HEK293T (cell line): Measurements from ENCODE around the gene INO80.

Experiments used
- CTCF ChIA-PET: fragments of 350-600 bp; formaldehyde crosslinking; extraction: SDS; loops from one replicate; lab custom pipeline; 2021; ENCODE audit warnings: antibody characterized with exemption, inconsistent platforms; lab: Yijun Ruan, JAX
- POLR2A ChIA-PET: fragments of 350-600 bp; formaldehyde crosslinking; extraction: SDS; loops from one replicate; lab custom pipeline; 2020; ENCODE audit warnings: antibody characterized with exemption, inconsistent platforms; lab: Yijun Ruan, JAX
- DNase-seq: peaks from one replicate; pipeline ENCODE4 v3.0.0; 2012; ENCODE audit warnings: mixed read lengths; ENCODE audit errors: extremely low spot score
- ARNT ChIP-seq: fragments of 450-650 bp; IDR thresholded peaks from 2 replicates; pipeline ENCODE4 v1.6.1; 2017; ENCODE audit warnings: mild to moderate bottlenecking
- BHLHE40 ChIP-seq: fragments of 450-650 bp; IDR thresholded peaks from 2 replicates; pipeline ENCODE4 v1.6.1; 2016; ENCODE audit warnings: mild to moderate bottlenecking, moderate library complexity, borderline replicate concordance
- CTBP1 ChIP-seq: fragments of 450-650 bp; IDR thresholded peaks from 2 replicates; pipeline ENCODE4 v1.6.1; 2016; ENCODE audit warnings: borderline replicate concordance
- ELF4 ChIP-seq: fragments of 450-650 bp; IDR thresholded peaks from 2 replicates; pipeline ENCODE4 v1.6.1; 2017; ENCODE audit warnings: antibody characterized with exemption
- FOXA1 ChIP-seq: fragments of 450-650 bp; IDR thresholded peaks from 2 replicates; pipeline ENCODE4 v1.6.1; 2016; ENCODE audit warnings: mild to moderate bottlenecking
- FOXK2 ChIP-seq: fragments of 450-650 bp; IDR thresholded peaks from 2 replicates; pipeline ENCODE4 v1.6.1; 2016; ENCODE audit warnings: mild to moderate bottlenecking
- FOXM1 ChIP-seq: fragments of 450-650 bp; IDR thresholded peaks from 2 replicates; pipeline ENCODE4 v1.6.1; 2017; ENCODE audit warnings: mild to moderate bottlenecking, borderline replicate concordance
- HDGF ChIP-seq: fragments of 450-650 bp; IDR thresholded peaks from 2 replicates; pipeline ENCODE4 v1.6.1; 2017; ENCODE audit warnings: antibody characterized with exemption, borderline replicate concordance
- L3MBTL2 ChIP-seq: fragments of 450-650 bp; conservative IDR thresholded peaks from 2 replicates; pipeline ENCODE4 v1.6.1; 2016; ENCODE audit warnings: mild to moderate bottlenecking
- LEF1 ChIP-seq: fragments of 450-650 bp; IDR thresholded peaks from 2 replicates; pipeline ENCODE4 v1.6.1; 2017; ENCODE audit warnings: mild to moderate bottlenecking, borderline replicate concordance
- NFRKB ChIP-seq: fragments of 450-650 bp; IDR thresholded peaks from 2 replicates; pipeline ENCODE4 v1.6.1; 2016; ENCODE audit warnings: mild to moderate bottlenecking, moderate library complexity
- PKNOX1 ChIP-seq: fragments of 450-650 bp; IDR thresholded peaks from 2 replicates; pipeline ENCODE4 v1.6.1; 2016
- SP1 ChIP-seq: fragments of 450-650 bp; IDR thresholded peaks from 2 replicates; pipeline ENCODE4 v1.6.1; 2017
- SUZ12 ChIP-seq: fragments of 450-650 bp; IDR thresholded peaks from 2 replicates; pipeline ENCODE4 v1.6.1; 2016; ENCODE audit warnings: mild to moderate bottlenecking
- TARDBP ChIP-seq: fragments of 450-650 bp; IDR thresholded peaks from 2 replicates; pipeline ENCODE4 v1.6.1; 2016
- ZNF384 ChIP-seq: fragments of 450-650 bp; IDR thresholded peaks from 2 replicates; pipeline ENCODE4 v1.6.1; 2016

INO80 gene

GRCh38 chr15:40985541-40986330 lies 130.3 kb downstream of the INO80 start:
- no peak for DNase-seq
- ChIA-PET CTCF (no interaction called here), POLR2A (no interaction called here)
- no peak for TF ChIP-seq FOXA1
- no peak for TF ChIP-seq LEF1
- TF ChIP-seq ZNF384, result no peak
- TF ChIP-seq PKNOX1, result no peak
- no peak for TF ChIP-seq SP1
- TF ChIP-seq NFRKB, result no peak
- TF ChIP-seq L3MBTL2, result no peak
- no peak for TF ChIP-seq BHLHE40
- no peak for TF ChIP-seq TARDBP
- TF ChIP-seq FOXM1, result no peak
- TF ChIP-seq ELF4, result no peak
- TF ChIP-seq FOXK2, result no peak
- TF ChIP-seq CTBP1, result no peak
- no peak for TF ChIP-seq SUZ12
- TF ChIP-seq ARNT, result no peak
- no peak for TF ChIP-seq HDGF

DNA sequence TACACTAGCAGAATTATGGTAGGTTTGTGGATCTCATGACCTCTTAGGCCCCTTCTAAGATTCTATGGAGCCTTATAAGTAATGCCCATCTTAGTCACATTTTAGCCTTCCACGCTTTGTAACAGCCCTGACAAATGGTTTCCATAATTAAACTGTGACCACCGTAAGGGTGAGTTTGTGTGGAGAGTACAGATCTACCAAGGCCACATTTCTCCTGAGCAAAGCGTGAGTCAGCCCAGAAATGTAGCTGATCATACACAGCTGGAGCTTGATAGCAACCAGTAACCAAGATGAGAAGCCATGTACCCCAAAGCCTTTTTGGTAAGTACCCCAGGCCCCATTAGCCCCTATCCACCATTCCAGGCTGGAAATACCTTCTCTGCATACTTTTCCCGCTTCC lies 131.1 kb downstream of the INO80 start:
- no peak for DNase-seq
- ChIA-PET CTCF (interaction anchor here (0.6 kb wide), 1 partner anchor 16 kb away, joined by 3 read pairs; no protein-coding TSS in a partner anchor), POLR2A (no interaction called here)
- TF ChIP-seq SP1, result no peak
- no peak for TF ChIP-seq ELF4
- TF ChIP-seq FOXM1, result no peak
- TF ChIP-seq BHLHE40, result no peak
- TF ChIP-seq CTBP1, result no peak
- TF ChIP-seq PKNOX1, result no peak
- no peak for TF ChIP-seq LEF1
- no peak for TF ChIP-seq NFRKB
- TF ChIP-seq ARNT, result no peak
- TF ChIP-seq SUZ12, result no peak
- no peak for TF ChIP-seq FOXA1
- no peak for TF ChIP-seq HDGF
- TF ChIP-seq FOXK2, result no peak
- no peak for TF ChIP-seq L3MBTL2
- TF ChIP-seq TARDBP, result no peak
- TF ChIP-seq ZNF384, result no peak

DNA sequence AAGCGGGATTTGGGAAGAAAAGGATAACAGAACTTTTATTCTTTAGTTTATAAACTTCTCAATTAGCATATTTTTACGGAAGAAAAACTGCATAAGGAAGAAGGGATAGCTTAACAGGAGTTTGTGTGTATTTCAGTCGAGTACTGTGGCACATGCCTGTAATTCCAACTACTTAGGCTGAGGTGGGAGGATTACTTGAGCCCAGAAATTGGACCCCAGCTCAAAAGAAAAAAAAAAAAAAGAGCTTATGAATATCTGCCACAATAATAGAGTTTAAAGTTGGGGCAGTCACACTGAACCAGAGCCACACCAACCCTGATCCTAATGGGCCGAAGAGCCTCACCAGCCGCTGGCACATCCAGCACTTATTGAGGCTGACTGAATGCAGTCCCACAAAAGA lies 131.7 kb downstream of the INO80 start:
- no peak for TF ChIP-seq ZNF384
- TF ChIP-seq BHLHE40, result no peak
- TF ChIP-seq FOXK2, result no peak
- TF ChIP-seq HDGF, result no peak
- TF ChIP-seq FOXM1, result no peak
- TF ChIP-seq TARDBP, result no peak
- TF ChIP-seq PKNOX1, result no peak
- no peak for TF ChIP-seq SUZ12
- no peak for TF ChIP-seq ELF4
- ChIA-PET POLR2A (interaction anchor here (0.8 kb wide), 1 partner anchor 31 kb away, joined by 4 read pairs; the partner anchor contains the start of gene CHAC1), CTCF (interaction anchor here (0.6 kb wide), 1 partner anchor 15 kb away, joined by 3 read pairs; no protein-coding TSS in a partner anchor)

GRCh38 chr15:40982855-40983254 lies 133.2 kb downstream of the INO80 start:
- ChIA-PET CTCF (interaction anchor here (0.6 kb wide), 1 partner anchor 348 kb away, joined by 4 read pairs; no protein-coding TSS in a partner anchor), POLR2A (interaction anchor here (0.7 kb wide), 1 partner anchor 30 kb away, joined by 3 read pairs; the partner anchor contains the start of gene CHAC1)
- TF ChIP-seq SUZ12 (no peak), NFRKB (no peak), ZNF384 (no peak), TARDBP (no peak), FOXA1 (no peak), HDGF (no peak), BHLHE40 (no peak), FOXK2 (no peak)
- DNase-seq, result no peak

More for the DNA sequence above, 131.7 kb downstream of the INO80 start:
- no peak for DNase-seq

GRCh38 chr15:40981186-40981585 lies 134.9 kb downstream of the INO80 start:
- ChIA-PET CTCF (no interaction called here), POLR2A (interaction anchor here (0.9 kb wide), 1 partner anchor 28 kb away, joined by 4 read pairs; the partner anchor contains the start of gene CHAC1)
- TF ChIP-seq FOXM1 (no peak), PKNOX1 (no peak), SUZ12 (no peak), L3MBTL2 (no peak), HDGF (no peak), FOXK2 (no peak), SP1 (no peak), TARDBP (no peak), ELF4 (no peak), ZNF384 (no peak), ARNT (no peak), LEF1 (no peak), NFRKB (no peak), BHLHE40 (no peak), CTBP1 (no peak), FOXA1 (no peak)
- no peak for DNase-seq
